GM19238 (cell line): ENCODE data around the gene NAGK.
"Not testable (repeated sequence)": the region's sequence is repeated elsewhere in the genome, so short reads cannot be mapped to it uniquely, and the experiment has no call there.

ENCODE experiments used
- DNase-seq: peaks from one replicate; pipeline ENCODE4 v3.0.0; 2011; ENCODE audit warnings: low spot score; ENCODE audit not compliant: insufficient read length

Gene NAGK

DNA sequence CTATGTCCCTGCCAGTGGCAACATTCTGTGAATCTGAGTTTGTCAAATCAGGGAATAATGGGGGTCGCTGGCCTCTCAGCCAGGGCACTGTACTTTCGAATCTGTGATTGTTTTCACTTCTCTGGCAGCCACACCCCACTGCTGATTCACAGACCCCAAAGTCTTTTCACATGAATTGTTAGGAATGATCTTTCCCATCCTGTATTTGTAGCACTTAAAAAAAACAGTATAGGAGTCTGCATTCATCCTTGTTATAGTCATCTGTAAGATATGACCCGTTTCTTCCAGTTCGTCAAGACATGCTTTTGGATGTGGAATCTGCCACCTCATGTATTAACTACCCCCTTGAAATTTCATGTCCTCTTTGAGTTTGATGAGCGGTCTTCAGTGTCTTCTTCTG is 928 bp downstream of the NAGK start:
- no peak for DNase-seq

DNA sequence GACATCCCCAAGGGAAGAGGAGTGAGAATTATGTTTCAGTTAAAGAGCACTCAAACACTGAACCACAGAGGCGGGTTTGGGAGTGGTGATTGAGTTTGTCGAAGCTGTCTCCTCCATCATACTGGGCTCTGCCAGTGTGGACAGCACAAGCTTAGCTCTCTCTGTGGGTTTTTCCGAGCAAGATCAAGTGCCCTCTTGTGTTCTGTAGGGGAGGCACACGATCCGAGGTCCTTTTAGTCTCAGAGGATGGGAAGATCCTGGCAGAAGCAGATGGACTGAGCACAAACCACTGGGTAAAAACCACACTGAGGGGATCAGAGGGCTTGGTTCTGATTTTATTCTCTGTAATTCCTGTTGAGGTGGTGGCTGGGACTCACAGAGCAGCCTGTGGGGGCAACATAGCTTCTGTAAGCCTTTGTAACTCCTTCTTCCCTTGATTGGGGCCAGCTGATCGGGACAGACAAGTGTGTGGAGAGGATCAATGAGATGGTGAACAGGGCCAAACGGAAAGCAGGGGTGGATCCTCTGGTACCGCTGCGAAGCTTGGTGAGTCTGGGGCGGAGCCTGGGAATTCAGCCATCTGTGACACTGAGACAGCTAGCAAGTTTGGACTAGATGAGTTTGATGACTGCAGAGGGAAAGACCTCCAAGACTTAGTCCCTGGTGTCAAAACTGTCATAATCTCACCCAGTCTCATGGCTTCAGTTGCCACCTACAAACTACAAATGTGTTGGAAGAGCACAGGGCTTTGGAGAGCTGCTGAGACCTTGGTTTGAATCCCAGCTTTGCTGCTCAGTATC is 2.0 kb downstream of the NAGK start:
- DNase-seq = no peak

DNA sequence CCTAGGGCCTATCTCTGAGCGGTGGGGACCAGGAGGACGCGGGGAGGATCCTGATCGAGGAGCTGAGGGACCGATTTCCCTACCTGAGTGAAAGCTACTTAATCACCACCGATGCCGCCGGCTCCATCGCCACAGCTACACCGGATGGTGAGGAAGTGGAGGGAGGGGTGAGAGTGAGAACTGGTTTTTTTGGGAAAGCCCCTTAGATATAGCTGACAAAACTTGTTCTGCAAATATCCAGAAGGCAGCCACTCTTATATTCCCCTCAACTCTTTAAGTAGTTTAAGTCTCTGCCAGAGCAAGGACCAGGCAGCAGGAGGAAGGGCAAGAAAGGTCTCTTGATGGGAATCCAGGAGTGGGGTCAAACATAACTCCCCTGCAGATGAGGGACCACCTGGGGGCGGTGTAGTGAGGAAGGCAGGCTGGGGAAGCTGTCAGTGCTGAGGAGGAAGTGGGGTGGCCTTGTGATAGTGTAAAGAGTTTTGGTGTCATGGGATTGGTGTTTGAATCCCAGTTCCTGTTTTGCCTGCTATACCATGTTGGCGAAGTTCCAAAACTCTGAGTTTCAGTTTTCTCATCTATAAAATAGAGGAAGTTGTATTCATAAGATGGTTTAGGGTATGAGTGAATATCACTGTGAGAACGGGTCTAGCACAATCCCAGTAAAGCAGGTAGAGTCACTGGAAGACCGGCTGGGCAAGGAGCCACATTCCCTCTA is 3.4 kb downstream of the NAGK start:
- DNase-seq = peak; percentile 66

DNA sequence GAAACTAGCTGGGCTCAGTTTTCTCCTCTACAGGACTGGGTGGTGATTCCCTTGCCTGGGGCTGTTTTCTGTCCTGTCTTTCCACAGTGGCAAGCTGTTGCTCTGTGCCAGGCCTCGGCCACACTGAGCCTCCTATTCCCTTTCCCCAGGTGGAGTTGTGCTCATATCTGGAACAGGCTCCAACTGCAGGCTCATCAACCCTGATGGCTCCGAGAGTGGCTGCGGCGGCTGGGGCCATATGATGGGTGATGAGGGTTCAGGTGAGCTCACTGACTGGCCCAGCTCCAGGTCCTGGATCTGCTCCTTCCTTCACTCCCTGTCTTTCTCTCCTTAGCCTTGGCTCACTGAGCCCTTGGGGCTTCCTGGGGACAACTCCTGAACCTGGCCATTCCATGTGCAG is 4.0 kb downstream of the NAGK start:
- DNase-seq = no peak

DNA sequence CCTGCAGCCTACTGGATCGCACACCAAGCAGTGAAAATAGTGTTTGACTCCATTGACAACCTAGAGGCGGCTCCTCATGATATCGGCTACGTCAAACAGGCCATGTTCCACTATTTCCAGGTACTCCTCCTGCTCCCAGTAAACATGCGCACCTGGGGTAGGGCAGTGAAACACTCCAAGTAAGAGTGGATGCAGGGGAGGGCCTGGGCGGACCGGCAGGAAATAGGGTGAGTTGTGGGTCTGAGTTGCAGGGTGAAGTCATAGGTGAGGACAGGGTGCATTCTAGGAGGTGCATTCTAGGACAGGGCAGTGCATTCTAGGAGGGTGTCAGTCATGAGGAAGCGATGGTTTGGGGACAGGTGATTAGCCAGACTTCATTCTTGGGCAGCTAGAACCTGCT is 5.0 kb downstream of the NAGK start:
- DNase-seq = no peak

DNA sequence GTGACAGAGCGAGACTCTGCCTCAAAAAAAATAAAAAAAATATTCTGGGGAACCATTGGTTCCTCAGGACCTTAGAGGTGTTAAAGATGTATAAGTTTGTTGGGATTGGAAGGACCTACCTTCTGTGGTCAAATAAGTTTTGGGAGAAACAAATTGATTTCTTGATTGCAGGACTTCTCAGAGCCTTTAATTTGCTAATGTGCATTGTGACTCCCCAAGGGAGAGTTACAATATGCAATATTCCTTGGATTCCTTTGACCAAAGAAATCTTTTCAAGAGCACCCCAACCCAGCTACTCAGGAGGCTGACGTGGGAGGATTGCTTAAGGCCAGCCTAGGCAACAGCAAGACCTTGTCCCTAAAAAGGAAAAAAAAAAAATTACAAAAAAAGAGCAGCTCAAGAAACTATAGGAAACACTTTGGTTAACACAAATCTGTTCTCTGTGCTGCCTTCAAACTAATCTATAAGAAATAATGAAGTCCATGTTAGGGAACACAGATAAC is 6.5 kb downstream of the NAGK start:
- DNase-seq = no peak

DNA sequence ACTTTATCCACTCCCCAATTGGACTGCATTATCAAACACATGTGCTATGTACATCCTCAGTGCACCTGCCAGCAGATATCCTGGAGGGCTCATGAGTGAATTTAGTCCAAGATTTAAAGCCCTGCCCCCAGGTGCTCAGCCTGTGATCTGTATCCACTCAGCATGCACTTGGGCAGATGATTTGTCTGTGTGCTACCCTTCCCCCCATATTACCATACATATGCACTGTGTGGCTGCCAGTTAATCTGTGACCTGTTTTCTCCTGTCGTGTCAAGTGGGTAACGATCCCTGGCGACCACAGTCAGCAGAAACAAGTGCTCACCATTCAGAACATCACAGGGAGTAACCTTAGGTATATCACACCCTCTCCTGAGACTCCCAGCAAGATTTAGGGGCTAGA is 10.2 kb downstream of the NAGK start:
- no peak for DNase-seq

DNA sequence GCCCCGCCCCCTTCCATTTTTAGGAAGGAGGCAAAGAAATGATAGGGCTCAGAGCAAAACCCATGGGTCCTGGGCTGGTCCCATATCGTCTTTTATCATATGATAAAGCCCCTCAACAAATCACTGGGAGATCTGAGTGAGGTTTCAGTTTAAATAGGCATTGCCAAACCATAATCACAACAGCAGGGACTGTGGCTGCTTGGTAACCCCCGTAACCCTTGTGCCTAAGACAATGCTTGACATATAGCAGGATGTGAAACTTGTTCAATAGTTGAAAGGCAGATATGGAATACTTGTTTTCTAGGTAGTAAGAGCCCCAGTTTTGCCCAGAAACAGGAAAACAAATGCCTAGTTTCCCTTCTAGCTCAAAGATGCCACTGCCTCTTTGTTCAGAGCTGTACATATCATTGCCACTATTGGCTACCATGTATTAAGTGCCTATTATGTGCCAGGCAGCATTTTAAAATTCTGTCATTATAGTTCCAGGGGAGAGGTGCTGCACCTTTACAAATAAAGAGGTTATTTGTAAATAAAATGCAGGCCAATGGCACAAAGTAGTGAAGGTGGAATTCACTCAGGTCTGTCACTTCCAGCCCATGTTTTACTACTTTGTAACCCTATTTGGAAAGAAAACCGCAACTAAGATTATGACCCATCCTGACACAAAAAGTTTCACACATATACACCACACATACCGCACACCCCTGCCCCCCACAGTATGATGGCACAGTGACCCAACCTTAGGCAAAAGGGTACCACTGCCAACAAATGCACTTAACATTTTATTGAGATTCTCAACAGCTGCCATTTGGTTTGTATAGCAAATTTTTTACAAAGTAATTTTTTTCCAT is 14.2 kb downstream of the NAGK start:
- no peak for DNase-seq

DNA sequence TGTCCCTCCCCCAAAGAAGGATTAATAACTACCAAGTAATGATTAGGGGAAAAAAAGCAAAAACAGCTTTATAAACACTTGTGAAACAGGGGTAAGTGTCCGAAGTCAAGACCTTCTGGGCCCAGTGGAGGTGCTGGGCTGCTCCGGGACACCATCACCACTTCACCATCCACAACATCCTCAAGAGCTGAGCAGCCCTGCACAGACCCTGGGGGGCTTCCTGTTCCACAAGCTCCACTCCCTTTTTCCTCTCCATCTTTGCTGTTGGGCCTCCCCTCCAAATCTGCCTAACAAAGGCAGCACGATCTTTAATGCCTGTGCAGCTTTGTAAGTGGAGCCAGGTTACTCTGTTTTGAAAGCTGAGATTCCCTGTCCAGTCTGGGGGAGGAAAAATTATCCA is 14.8 kb downstream of the NAGK start:
- DNase-seq = not testable (repeated sequence)

DNA sequence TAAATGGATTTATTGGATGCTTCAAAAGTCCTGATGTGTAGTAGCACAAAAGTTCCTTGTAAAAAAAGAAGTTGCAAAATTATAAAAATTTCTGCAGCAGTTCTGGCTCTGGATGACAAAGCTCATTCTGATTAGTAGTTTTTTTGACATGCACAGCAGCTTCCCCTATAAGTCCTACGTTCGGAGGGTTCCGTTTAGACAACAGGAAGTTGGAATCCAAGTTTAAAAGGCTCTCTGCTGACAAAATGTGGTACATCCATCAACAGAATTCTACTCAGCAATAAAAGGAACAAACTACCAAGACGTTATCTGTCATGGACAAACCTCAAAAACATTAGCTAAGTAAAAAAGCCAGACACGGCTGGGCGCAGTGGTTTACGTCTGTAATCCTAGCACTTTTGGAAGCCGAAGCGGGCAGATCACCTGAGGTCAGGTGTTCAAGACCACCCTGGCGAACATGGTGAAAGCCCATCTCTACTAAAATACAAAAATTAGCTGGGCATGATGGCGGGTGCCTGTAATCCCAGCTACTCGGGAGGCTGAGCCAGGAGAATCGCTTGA is 15.4 kb downstream of the NAGK start:
- DNase-seq = not testable (repeated sequence)

DNA sequence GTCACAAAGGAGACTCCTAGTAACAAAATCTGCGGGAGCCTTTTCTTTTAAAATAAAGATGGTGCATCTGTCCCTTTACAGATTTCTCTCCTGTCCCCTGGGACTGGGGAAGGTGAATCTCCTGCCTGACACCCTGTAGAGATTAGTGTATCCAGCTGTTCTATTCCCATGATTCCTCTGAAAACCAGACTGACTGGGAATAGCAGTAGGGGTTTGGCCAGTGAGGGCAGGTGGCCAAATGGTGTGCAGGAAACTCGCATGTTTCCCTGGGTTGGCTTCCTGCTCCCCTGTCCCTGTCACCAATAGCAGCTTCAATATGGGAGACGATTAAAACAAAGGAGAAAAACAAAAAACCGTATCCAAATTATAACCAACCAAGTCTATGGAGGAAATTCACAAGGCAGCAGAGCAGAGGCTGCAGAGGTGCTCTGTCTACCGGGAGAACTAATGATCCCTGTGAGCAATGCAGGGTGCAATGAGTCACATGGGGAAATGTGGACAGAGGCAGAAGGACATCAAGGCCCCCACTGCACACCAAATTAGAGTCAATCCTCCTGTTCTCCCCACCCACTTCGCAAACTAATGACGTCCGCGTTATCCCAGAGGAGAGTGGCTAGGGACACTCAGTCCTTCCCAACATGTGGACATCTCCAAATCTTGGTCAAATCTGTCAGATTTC is 17.0 kb downstream of the NAGK start:
- DNase-seq = not testable (repeated sequence)

DNA sequence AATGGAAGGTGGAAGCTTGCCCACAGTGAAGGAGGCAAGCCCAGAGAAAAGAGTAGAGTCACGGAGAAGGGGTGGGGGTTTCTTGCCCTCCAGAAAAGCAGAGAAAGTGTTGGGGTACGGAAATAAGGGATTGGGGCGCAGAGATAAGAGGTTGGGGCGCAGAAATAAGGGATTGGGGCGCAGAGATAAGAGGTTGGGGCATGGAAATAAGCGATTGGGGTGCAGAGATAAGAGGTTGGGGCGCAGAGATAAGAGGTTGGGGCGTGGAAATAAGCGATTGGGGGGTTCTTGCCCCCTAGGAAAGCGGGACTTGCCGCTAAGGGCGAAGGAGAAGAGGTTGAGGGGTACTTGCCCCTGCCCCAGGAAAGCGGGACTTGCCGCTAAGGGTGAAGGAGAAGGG is 21.0 kb downstream of the NAGK start:
- DNase-seq = not testable (repeated sequence)

DNA sequence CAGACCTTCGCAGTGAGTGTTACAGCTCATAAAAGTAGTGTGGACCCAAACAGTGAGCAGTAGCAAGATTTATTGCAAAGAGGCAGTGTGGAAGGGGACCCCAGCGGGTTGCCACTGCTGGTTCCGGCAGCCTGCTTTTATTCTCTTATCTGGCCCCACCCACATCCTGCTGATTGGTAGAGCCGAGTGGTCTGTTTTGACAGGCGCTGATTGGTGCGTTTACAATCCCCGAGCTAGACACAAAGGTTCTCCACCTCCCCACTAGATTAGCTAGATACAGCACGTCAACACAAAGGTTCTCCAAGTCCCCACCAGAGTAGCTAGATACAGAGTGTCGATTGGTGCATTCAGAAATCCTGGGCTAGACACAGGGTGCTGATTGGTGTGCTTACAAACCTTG is 23.4 kb downstream of the NAGK start:
- DNase-seq = not testable (repeated sequence)

DNA sequence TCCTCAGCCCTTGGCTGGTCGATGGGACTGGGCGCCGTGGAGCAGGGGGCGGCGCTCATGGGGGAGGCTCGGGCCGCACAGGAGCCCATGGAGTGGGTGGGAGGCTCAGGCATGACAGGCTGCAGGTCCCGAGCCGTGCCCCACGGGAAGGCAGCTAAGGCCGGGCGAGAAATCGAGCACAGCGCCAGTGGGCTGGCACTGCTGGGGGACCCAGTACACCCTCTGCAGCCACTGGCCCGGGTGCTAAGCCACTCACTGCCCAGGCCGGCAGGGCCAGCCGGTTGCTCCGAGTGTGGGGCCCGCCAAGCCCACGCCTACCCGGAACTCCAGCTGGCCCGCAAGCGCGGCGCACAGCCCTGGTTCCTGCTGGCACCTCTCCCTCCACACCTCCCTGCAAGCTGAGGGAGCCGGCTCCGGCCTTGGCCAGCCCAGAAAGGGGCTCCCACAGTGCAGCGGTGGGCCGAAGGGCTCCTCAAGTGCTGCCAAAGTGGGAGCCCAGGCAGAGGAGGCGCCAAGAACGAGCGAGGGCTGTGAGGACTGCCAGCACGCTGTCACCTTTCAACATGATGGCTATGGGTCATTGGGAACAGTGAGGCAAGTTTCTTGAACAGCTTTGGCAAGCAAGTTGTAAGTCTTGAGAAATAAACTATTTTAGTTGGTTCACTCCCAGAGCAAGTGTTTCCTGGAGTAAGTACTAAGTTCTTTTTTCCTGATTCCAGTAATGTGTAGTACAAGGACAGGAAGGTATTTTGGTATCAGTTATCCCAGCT is 24.2 kb downstream of the NAGK start:
- not testable (repeated sequence) for DNase-seq

DNA sequence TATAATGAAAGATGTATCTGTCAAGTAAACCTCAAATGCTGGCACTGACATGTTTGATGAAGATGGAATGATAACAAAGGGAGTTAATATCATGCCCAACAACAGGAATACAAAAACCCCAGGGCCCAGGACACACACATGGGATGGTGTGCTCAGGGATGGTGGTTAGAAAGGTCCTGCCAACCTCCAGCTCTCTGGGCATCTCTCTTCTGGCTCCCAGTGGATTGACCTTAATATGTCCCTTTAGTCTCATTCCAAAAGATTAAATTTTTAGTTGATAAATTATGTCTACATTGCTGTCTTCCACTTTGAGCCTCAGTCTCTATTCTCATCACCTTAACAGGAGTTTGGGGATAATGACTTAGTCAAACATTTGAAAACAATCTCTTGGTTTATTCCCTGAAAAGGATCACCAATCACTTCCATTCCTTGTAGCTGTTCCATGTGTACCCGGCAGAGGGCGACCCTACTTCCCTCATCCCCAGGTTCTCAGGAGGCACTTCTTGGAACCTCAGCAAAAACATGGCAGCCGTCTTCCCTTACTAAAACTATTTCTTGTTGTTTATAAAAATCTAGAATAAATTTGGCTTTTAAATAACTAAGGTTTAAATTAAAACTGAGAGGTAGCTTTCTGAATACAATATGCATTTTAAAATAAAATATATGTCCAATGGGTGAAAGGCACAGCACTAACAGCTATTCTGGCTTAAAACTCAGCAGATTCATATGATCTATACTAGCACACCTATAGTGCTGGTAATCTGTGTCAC is 31.9 kb downstream of the NAGK start:
- peak; percentile 38 for DNase-seq

DNA sequence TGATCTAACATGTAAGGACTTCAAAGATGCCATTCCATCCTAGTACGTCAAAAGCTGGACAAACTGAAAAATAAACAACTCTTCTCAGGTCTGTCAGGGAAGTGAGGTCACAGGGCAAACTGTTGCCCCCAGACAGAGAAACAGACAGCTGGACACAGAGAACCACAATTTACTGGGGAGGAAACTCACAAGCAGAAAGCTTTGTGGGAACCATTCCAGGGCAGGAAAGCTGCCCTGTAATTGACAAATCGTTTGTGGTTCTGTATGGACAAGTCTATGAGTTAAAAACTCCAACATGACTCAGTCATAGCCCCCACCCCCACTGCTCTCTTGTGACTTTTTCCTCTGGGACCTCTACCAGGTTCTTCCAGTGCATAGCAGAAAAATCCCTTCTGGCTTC is 33.2 kb downstream of the NAGK start:
- no peak for DNase-seq

DNA sequence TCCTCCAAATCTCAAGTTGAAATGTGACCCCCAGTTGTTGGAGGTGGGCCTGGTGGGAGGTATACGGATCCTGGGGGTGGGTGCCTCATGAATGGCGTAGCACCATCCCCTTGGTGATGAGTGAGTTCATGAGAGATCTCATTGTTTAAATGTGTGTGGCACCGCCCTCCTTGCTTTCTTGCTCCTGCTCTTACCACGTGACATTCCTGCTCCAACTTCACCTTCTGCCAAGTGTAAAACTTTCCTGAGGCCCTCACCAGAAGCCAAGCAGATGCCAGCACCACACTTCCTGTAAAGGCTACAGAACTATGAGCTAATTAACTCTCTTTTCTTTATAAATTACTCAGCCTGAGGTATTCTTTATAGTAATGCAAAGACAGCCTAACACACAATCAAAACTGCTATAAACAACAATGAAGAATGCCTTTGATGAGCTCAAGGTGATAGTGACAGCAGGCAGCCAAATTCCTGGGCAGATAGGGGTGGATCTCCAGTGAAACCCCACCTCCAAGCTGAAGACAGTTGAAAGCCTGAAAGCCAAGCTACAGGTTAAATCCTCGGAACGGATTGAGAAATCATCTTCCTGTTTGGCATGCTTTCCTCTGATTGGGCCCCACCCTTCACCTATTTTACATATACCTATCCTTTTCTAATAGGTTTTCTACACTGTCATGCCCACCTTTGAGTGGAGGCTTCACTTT is 34.7 kb downstream of the NAGK start:
- DNase-seq = no peak

DNA sequence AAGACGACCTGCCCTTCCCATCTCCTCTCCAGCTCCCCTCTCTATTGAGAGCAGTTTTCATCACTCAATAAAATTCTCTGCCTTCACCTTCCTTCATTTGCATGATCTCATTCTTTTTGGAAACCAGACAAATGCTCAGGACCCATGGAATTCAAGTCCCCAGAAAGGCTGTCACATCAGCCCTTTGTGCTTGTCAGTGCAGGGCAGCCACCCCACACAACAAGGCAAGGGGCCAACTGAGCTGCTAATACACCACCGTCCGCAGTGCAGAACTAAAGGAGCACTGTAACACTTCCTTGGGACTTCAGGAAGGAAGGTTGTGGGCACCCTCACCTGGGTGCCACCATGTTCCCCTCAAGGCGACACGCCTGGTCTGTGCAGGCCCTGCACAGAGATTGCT is 35.4 kb downstream of the NAGK start:
- no peak for DNase-seq

DNA sequence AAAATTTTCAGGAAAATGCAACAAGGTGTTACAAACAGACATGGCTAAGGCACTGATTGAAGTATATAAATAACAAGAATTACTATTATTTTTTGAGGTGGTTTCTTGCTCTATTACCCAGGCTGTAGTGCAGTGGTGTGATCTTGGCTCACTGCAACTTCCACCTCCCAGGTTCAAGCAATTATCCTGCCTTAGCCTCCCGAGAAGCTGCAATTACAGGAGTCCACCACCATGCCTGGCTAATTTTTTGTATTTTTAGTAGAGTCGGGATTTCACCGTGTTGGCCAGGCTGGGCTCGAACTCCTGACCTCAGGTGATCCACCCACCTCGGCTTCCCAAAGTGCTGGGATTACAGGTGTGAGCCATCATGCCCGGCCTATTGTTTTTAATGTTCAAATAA is 38.0 kb downstream of the NAGK start:
- not testable (repeated sequence) for DNase-seq
